HG02678 (cell line): Measurements from ENCODE around the gene IP6K1.
"Not testable (repeated sequence)": the region's sequence is repeated elsewhere in the genome, so short reads cannot be mapped to it uniquely, and the experiment has no call there.

Experiments used
- ATAC-seq: cut with Tn5 transposase; IDR thresholded peaks from one replicate; pipeline ENCODE4 v1.9.1; 2021; ENCODE audit warnings: mild to moderate bottlenecking, moderate library complexity; ENCODE audit not compliant: unreplicated experiment

Gene IP6K1

GRCh38 chr3:49786357-49787181 is at the start of gene IP6K1:
IP6K1 (minus strand) TSS chr3:49786542; CDS start chr3:49748040, 38,502 bp downstream.
- peak; percentile 98 for ATAC-seq

- no peak for ATAC-seq
Observed at GRCh38 chr3:49831341-49831740, 45.0 kb upstream of the IP6K1 start.

- ATAC-seq, result no peak
Observed at GRCh38 chr3:49826016-49826415, 39.7 kb upstream of the IP6K1 start.

- not testable (repeated sequence) for ATAC-seq
Observed at GRCh38 chr3:49823131-49823530, 36.8 kb upstream of the IP6K1 start.

- ATAC-seq, result peak; percentile 70
Observed at GRCh38 chr3:49813497-49814174, 27.3 kb upstream of the IP6K1 start, which contains the start of gene UBA7. UBA7 (minus strand) TSS chr3:49813953; CDS start chr3:49813787, 166 bp downstream.

GRCh38 chr3:49812916-49813496 is 26.7 kb upstream of the IP6K1 start:
- no peak for ATAC-seq

- no peak for ATAC-seq
Observed at GRCh38 chr3:49807431-49808114, 21.2 kb upstream of the IP6K1 start.

- no peak for ATAC-seq
Observed at GRCh38 chr3:49806850-49807249, 20.5 kb upstream of the IP6K1 start.

GRCh38 chr3:49805897-49806701 is 19.8 kb upstream of the IP6K1 start:
- no peak for ATAC-seq

- no peak for ATAC-seq
Observed at GRCh38 chr3:49805367-49805782, 19.0 kb upstream of the IP6K1 start.

GRCh38 chr3:49804141-49805041 is 18.0 kb upstream of the IP6K1 start:
- ATAC-seq, result no peak

GRCh38 chr3:49803465-49804140 is 17.3 kb upstream of the IP6K1 start:
- peak; percentile 2 for ATAC-seq

- peak; percentile 67 for ATAC-seq
Observed at GRCh38 chr3:49802719-49803464, 16.6 kb upstream of the IP6K1 start, which contains the start of gene INKA1. INKA1 (plus strand) TSS chr3:49803261; CDS start chr3:49803393, 132 bp downstream.

GRCh38 chr3:49801160-49801559 is 14.8 kb upstream of the IP6K1 start:
- no peak for ATAC-seq

- no peak for ATAC-seq
Observed at GRCh38 chr3:49799761-49800160, 13.4 kb upstream of the IP6K1 start, which contains the start of gene CDHR4. CDHR4 (minus strand) TSS chr3:49799873; CDS start chr3:49799812, 61 bp downstream.

- no peak for ATAC-seq
Observed at GRCh38 chr3:49799105-49799504, 12.8 kb upstream of the IP6K1 start.
